Gastroesophageal sphincter (tissue), 4 donors: ENCODE data around the gene PDE5A. TPM values are rescaled to one million over a fixed set of nuclear protein-coding genes. Genes with fewer than 3 reads are reported as not detected.

ENCODE experiments used
- ATAC-seq: fragments of 150-250 bp; one replicate; pipeline ENCODE4 v1.9.1; 2016; ENCODE audit warnings: mild to moderate bottlenecking, moderate library complexity
- H3K27ac ChIP-seq, 4 donors: fragments of 200-600 bp; sonication (generic) in 3 of 4; 1 replicate in 3 of 4; 2 replicates in 1 of 4; pipeline ENCODE4 v1.5.1; 2016 to 2019
- H3K27me3 ChIP-seq: fragments of 200-600 bp; sonication (generic); one replicate; pipeline ENCODE4 v1.5.1; 2019
- H3K36me3 ChIP-seq, 2 donors: fragments of 200-600 bp; sonication (generic); one replicate each; pipeline ENCODE4 v1.5.1; 2019; ENCODE audit warnings: control low read depth in 1 of 2
- H3K4me1 ChIP-seq, 3 donors: fragments of 200-600 bp; sonication (generic); 1 replicate in 2 of 3; 2 replicates in 1 of 3; pipeline ENCODE4 v1.5.1; 2016 to 2019; ENCODE audit warnings: control low read depth in 2 of 3
- H3K4me3 ChIP-seq, 2 donors: fragments of 200-600 bp; sonication (generic); one replicate each; pipeline ENCODE4 v1.5.1; 2019; ENCODE audit warnings: mild to moderate bottlenecking in 1 of 2, moderate library complexity in 1 of 2
- H3K9me3 ChIP-seq, 3 donors: fragments of 200-600 bp; sonication (generic); one replicate each; pipeline ENCODE4 v1.5.1; 2017 to 2019; ENCODE audit warnings: control low read depth in 2 of 3
- CTCF ChIP-seq, 4 experiments: fragments of 200-600 bp in 2 of 4; fragments of 450-650 bp in 2 of 4; sonication (generic) in 1 of 4; IDR thresholded peaks; one replicate each; pipeline ENCODE4 v1.5.1; 2017 to 2019; ENCODE audit warnings: antibody characterized with exemption in 4 of 4, mild to moderate bottlenecking in 2 of 4, moderate library complexity in 2 of 4
- EP300 ChIP-seq: sonication (generic); formaldehyde crosslinking; IDR thresholded peaks from one replicate; pipeline ENCODE4 v1.6.1; 2017; ENCODE audit warnings: antibody characterized with exemption, mild to moderate bottlenecking
- POLR2A ChIP-seq, 2 donors: fragments of 450-650 bp; IDR thresholded peaks; one replicate each; pipeline ENCODE4 v1.6.1; 2017; ENCODE audit warnings: antibody characterized with exemption in 2 of 2, mild to moderate bottlenecking in 2 of 2, moderate library complexity in 1 of 2
- POLR2AphosphoS5 ChIP-seq: sonication (generic); formaldehyde crosslinking; IDR thresholded peaks from one replicate; pipeline ENCODE4 v1.6.1; 2017; ENCODE audit warnings: antibody characterized with exemption
- WGBS, 2 donors: methylation state at CpG; one replicate each; pipeline ENCODE4 v1.1.5; 2018; ENCODE audit warnings: low coverage in 1 of 2; 5-methylcytosine and 5-hydroxymethylcytosine counted together
- total RNA-seq, 4 donors: library from RNA; depleted of rRNA; stranded (reverse); fragments of >200 nt; gene quantifications; one replicate each; pipeline ENCODE4 v1.1.0, GENCODE V29; 2016

Gene PDE5A
- total RNA-seq, 4 donors from 2014 or later: 126 to 358 (median 212) TPM

GRCh38 chr4:119536572-119537528 is 91.8 kb downstream of the PDE5A start:
- Histone ChIP-seq H3K36me3 (peaks cover 0 to 39% of the 10 kb centered on the region in 2 donors), H3K27me3 (no peaks in the 10 kb centered on the region), H3K9me3 (no peaks in the 10 kb centered on the region), H3K4me3 (no peak overlapping the region), H3K27ac (peak overlapping the region; percentile 53 to 71 (median 58)), H3K4me1 (peaks cover 8 to 41% (median 20%) of the 10 kb centered on the region in 3 donors)
- ATAC-seq: no peak
- WGBS, 2 donors: 49 to 59% methylated on average over 6 of the region's 6 CpGs
- TF ChIP-seq POLR2AphosphoS5: no peak
- TF ChIP-seq POLR2A (IDR thresholded peaks at IDR 0.05): no peak
- no peak for TF ChIP-seq EP300
- no peak for TF ChIP-seq CTCF (IDR thresholded peaks at IDR 0.05)

GRCh38 chr4:119532319-119532718 is 96.3 kb downstream of the PDE5A start:
- no peak for ATAC-seq
- peaks cover 0 to 28% of the 10 kb centered on the region in 2 donors for H3K36me3 ChIP-seq

DNA sequence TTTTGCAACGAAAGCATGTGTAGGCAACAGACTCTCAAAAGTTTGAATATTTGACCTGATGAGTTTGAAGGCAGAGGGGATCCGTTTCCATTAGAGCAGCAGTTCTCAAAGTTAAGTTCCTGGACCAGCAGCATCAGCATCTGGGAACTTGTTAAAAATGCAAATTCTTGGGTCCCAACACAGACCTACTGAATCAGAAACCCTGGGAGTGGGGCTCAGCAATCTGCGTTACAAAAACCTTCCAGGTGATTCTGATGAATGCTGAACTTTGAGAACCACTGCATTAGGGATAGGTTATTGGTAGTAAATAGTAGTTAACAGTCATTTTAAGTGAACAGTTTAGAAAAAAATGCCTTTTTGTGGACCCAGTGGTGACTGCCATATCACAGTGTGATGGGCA is 98.8 kb downstream of the PDE5A start:
- Histone ChIP-seq H3K36me3 (peaks cover 0 to 31% of the 10 kb centered on the region in 2 donors), H3K27me3 (no peaks in the 10 kb centered on the region), H3K4me1 (peaks cover 14 to 63% (median 19%) of the 10 kb centered on the region in 3 donors), H3K27ac (peak overlapping the region in 3 of 4 donors; percentile 32 to 81 (median 37)), H3K9me3 (no peaks in the 10 kb centered on the region), H3K4me3 (no peak overlapping the region)
- ATAC-seq: no peak
- 69 to 81% methylated on average over 2 to 3 of the region's 3 CpGs for WGBS, 2 donors
- no peak for TF ChIP-seq EP300
- no peak for TF ChIP-seq POLR2A (IDR thresholded peaks at IDR 0.05)
- TF ChIP-seq POLR2AphosphoS5: no peak
- TF ChIP-seq CTCF (IDR thresholded peaks at IDR 0.05): no peak

More at GRCh38 chr4:119532319-119532718, 96.3 kb downstream of the PDE5A start:
- Histone ChIP-seq H3K4me1 (peaks cover 8 to 52% (median 11%) of the 10 kb centered on the region in 3 donors), H3K27ac (peak overlapping the region in 2 of 4 donors; percentile 11 to 37), H3K9me3 (no peaks in the 10 kb centered on the region), H3K27me3 (no peaks in the 10 kb centered on the region), H3K4me3 (no peak overlapping the region)
- TF ChIP-seq POLR2A (IDR thresholded peaks at IDR 0.05): no peak
- no peak for TF ChIP-seq EP300
- no peak for TF ChIP-seq CTCF (IDR thresholded peaks at IDR 0.05)
- TF ChIP-seq POLR2AphosphoS5: no peak
- 67 to 77% methylated on average over 1 of the region's 1 CpG for whole genome bisulfite sequencing, 2 donors

DNA sequence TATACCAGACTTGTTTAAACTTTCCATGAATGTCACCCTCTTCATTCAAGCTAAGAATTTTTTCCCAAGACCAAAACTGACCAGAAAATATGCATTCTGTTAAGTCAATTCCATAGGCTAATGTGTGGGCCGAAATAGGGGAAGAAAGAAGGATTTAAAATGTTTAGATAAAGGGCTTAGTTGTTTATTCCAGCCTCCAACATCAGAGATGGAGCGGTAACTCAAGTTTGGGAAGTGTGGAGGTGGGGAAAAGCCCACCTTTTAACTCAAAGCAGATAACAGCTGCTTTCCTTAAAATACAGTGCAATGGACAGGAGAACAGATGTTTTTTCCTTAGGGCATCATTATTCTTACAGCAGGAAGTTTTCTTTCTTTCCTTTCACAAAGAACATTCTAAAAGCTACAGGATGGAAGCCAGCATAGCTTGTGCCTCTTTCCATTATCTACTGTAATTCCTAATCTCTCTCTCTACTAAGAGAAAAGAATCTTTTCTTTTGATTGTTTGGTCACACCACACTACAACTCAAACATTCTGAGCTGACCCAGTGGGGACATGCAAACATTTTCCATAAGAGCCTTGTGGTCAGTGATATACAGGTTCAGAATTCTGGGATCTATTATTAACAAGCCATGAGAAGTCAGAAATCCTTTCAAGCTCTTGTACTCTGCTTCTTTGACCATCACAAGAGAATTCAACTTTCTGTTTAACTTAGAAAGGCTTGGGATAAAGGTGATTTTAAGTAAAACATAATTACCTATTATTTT is 101.6 kb downstream of the PDE5A start:
- 33 to 38% methylated on average over 2 of the region's 2 CpGs for WGBS, 2 donors
- no peak for ATAC-seq
- H3K4me1 ChIP-seq: peaks cover 16 to 88% (median 19%) of the 10 kb centered on the region in 3 donors
- peaks cover 0 to 28% of the 10 kb centered on the region in 2 donors for H3K36me3 ChIP-seq
- no peaks in the 10 kb centered on the region for H3K27me3 ChIP-seq
- peak overlapping the region; percentile 43 to 81 (median 78) for H3K27ac ChIP-seq
- no peaks in the 10 kb centered on the region for H3K9me3 ChIP-seq
- H3K4me3 ChIP-seq: no peak overlapping the region
- TF ChIP-seq CTCF (IDR thresholded peaks at IDR 0.05): no peak
- no peak for TF ChIP-seq POLR2A (IDR thresholded peaks at IDR 0.05)
- no peak for TF ChIP-seq POLR2AphosphoS5
